AML-193 (cell line): ENCODE results near the gene TPT1.
"Not testable (repeated sequence)": the region's sequence is repeated elsewhere in the genome, so short reads cannot be mapped to it uniquely, and the experiment has no call there.

Experiments
- DNase-seq, 2 experiments: peaks; one replicate each; lab custom pipeline; 2025; lab: John Stamatoyannopoulos, UW

Gene TPT1

DNA sequence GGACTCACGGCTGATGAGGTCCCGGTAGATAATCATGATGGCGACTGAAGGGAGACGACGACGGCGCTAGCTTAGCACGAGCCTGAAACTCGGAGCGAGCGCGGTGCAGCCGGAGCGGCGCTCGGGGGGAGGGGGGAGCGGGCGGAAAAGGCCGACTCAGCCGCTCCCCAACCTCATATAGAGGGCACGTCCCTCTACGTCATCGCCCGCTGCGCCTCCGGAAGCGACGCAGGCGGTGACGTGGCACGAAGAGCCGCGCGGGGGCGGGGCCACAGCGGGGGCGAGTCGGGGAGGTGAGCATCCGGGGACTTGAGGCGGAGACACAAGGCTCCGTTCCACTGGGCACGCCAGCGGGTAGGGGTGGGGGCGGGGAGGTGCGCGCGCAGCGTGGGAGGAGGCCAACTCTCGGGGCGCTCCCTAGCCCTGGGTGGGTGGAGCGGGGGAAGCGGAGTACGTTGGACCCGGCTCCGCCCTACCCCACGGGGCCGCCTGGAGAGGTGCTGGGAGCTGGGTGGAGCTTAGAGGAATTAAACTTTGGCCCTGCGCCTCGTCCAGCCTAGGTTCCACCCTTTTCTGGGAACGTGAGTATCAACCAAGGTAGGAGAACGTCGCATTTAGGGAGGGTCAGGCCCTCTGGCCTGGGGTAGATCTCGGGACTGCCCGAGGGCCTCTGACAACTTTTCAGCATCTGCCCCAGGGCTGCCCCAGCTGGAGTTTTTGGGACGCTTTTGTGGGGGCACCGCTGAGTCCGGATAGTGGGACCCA, at the start of gene TPT1:
TPT1 (minus strand) TSS at position 150 of the 765 bp plus-strand sequence; CDS start at position 36, 114 bp downstream.
- peak; percentile 99 to 100 for DNase-seq

DNA sequence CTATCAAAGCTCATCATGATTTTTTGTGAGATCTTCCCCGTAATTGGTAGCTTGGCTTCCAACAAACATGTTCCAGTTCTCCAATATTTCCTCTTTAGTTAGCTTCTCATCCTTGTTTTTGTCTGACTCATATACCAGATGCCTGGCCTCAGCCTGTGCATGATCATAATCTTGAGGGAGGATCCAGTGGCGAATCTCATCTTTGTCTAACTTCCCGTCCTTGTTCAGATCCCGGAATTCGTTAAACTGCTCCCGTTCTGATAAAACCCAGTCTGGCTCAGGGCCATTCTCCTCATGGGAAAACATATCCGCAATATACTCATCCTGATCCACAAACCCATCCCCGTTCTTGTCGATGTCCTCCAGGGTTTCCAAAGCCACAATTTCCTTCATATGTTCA, 49.4 kb upstream of the TPT1 start:
- DNase-seq: not testable (repeated sequence)

- DNase-seq: no peak
These were observed 47.7 kb upstream of the TPT1 start for GRCh38 chr13:45388664-45389063.

DNA sequence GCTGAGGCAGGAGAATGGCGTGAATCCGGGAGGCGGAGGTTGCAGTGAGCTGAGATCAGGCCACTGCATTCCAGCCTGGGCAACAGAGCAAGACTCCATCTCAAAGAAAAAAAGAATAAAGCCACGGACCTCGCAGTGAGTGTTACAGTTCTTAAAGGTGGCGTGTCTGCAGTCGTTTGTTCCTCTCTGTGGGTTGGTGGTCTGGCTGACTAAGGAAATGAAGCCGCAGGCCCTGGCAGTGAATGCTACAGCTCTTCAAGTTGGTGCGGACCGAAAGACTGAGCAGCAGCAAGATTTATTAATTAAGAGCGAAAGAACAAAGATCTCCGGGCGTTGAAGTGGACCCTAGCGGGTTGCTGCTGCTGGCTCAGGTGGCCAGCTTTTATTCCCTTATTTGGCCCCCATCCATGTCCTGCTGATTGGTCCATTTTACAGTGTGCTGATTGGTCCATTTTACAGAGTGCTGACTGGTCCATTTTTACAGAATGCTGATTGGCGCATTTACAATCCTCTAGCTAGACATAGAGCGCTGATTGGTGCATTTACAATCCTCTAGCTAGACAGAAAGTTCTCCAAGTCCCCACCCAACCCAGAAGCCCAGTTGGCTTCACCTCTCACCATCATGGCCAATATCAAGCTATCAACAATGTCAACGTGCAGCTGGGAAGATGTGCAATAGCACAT, 46.1 kb upstream of the TPT1 start:
- DNase-seq: not testable (repeated sequence)

- no peak for DNase-seq
These were observed 45.0 kb upstream of the TPT1 start for GRCh38 chr13:45385907-45386553.

- no peak for DNase-seq
These were observed 44.3 kb upstream of the TPT1 start for GRCh38 chr13:45385320-45385719.

DNA sequence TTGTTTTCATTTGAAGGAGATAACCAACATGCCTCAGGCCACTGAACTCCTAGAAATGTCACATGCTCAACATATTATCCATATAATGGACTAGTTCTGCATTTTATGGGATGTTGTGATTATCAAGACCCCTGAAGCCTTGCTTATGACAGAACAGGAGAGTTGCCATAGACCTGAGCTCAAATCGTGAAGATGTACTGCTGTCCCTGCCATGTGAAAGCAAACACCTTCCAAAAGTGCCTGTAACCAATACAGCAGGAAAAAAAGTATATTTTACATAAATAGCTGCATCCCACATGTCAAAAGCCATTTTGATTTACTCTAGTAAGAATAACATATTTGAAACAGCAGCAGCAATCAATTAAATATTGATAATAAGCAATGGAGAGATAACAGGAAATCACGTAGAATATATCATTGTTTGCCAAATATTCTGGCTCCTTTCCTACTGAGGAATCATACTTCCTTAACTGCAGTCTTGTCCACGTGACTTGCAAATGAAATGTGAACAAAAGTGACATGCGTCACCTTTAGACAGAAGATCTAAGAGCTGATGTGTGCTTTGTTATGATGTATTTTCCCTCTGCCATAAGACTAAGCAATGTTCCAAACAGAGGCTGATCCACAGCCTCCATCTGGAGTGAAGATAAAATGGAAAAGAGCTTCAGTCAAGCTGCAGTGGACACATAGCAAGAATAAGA, 43.6 kb upstream of the TPT1 start:
- no peak for DNase-seq

GRCh38 chr13:45382739-45383138, 41.8 kb upstream of the TPT1 start:
- not testable (repeated sequence) for DNase-seq

- no peak for DNase-seq
These were observed 40.2 kb upstream of the TPT1 start for GRCh38 chr13:45381196-45381595.

DNA sequence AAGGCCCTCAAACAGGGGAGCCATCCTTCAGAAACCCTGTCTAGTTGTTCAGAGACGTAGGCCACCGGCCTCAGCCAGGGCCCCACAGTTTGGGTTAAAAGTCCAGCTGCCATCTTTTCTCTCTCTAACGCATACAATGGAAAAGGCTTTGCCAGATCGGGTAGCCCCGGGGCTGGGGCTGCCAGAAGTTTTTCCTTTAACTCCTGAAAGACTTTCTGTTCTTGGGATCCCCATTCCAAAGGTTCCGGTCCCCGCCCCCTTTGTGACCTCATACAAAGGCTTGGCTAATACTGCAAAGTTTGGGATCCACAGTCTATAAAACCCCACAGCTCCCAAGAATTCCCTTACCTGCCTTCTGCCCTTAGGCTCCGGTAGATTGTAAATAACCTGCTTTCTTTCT, 39.7 kb upstream of the TPT1 start:
- not testable (repeated sequence) for DNase-seq

- DNase-seq: not testable (repeated sequence)
These were observed 38.5 kb upstream of the TPT1 start for GRCh38 chr13:45379516-45379915.

DNA sequence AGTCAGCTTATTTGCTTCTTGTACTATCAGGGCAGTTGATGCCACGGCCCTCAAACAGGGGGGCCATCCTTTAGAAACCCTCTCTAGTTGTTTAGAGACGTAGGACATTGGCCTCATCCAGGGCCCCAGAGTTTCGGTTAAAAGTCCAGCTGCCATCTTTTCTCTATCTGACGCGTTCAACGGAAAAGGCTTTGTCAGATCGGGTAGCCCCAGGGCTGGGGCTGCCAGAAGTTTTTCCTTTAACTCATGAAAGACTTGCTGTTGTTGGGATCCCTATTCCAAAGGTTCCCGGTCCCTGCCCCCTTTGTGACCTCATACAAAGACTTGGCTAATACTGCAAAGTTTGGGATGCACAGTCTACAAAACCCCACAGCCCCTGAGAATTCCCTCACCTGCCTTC, 37.8 kb upstream of the TPT1 start:
- DNase-seq: not testable (repeated sequence)

GRCh38 chr13:45377314-45377713, 36.3 kb upstream of the TPT1 start:
- DNase-seq: not testable (repeated sequence)

GRCh38 chr13:45376651-45377050, 35.7 kb upstream of the TPT1 start:
- not testable (repeated sequence) for DNase-seq

DNA sequence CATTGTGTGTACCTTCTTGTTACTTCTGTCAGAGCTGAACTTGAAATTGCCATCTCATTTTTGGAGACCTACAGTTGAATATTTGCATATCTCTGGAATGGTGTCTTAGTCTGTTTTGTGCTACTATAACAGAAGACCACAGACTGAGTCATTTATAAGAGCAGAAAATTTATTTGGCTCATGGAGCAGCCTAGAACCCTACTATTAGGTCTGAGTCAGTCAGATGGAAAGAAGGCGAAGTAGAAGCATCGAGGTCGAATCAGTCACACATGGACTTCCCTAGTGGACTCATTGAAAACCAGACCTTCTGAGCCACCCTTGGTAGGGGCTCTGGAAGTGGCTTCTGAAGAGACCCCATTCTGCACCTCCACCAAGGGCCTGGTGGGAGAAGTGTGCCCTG, 33.9 kb upstream of the TPT1 start:
- no peak for DNase-seq

DNA sequence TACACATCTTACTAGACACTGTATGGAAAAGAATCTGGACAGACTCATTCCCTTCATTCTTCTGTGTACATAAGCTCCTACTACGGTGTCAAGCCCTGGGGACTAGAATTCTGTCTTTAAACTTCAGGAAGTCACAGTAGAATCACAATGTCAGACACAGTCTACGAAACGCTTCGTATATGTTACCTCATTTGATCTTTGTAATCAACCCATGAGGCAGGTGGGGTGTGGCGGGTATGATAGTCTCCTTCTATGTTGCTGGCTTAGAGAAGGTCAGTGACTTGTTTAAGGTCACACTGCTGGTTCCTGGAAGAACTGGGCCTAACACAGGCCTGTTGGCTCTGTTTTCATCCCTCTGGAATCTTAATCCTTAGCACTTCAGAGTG, 32.2 kb upstream of the TPT1 start:
- DNase-seq: no peak

DNA sequence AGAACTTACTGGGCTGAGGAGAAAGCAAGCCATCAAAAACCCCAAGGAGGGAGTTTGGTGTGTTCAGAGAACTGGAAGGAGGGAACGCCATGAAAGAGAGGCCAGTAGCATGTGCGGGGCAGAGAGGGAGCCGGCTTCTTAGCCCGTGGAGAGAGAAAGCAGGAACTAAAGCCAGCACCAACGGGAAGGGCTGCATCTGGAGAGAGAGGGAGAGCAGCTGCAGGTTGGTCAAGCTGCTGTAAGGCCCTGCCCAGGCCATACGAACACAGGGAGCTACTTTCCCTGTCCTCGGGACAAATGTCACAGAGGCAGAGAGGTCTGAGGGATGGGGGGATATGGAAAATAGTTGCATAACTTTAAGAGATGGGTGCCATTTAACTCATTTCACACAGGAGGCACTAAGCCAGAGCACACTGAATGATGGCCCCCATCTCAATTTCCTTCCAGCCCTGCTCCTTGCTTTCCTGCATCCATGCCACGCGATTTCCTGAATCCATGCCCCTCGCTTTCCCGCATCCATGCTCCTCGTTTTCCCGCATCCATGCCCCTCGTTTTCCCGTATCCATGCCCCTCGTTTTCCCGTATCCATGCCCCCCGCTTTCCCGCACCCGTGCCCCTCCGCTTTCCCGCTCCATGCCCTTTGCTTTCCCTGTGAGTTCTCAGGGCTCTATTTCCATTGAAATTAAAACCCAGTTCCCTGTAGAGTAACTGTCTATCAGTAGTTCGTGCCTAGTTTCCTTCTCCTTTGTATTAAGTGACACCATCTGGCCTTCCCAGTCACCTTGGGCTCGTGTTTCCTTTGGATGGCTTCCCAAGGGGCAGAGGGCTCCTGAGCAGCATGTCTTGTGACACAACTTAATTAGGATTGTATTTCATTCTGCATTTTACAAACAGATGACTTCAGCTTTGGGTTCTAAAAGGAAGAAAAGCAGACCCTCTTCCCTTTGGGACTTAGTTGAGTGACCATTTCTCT, 31.5 kb upstream of the TPT1 start:
- no peak for DNase-seq

GRCh38 chr13:45370922-45371406, 30.0 kb upstream of the TPT1 start:
- DNase-seq: no peak

DNA sequence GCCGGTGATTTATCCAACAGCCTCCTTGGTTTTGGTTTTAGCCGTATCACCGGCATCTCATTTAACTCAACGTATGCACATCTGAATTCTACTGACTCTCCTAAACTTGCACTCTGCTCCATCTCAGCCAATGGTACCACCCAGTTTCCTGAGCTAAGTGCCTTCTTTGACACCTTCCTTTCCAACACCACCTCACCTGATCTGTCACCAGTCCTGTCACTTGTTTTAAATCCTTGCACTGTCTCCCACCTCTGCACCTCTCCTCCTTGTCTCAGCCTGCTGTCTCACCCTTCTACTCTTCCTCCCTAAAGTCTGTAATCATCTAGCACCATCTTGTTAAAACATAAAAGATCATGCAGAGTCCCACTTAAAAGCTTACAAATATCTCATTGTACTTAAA, 28.1 kb upstream of the TPT1 start:
- DNase-seq: no peak

- DNase-seq: no peak
These were observed 27.6 kb upstream of the TPT1 start for GRCh38 chr13:45368571-45368970.

- DNase-seq: no peak
These were observed 27.0 kb upstream of the TPT1 start for GRCh38 chr13:45368005-45368404.
